GM12878 (cell line): Measurements from ENCODE around the gene EXOC4. TPM values are rescaled to one million over a fixed set of nuclear protein-coding genes. Genes with fewer than 3 reads are reported as not detected.

ENCODE experiments used
- ATAC-seq: fragments of 200-7000 bp; cut with Tn5 transposase; 3 replicates; pipeline ENCODE4 v1.9.1; 2020; ENCODE audit warnings: mild to moderate bottlenecking, moderate library complexity
- BruUV-seq: library from RNA; stranded (reverse); fragments of 400-500 nt; replicated peaks from 2 replicates; lab custom pipeline; 2021; lab: Mats Ljungman, UMichigan
- CTCF ChIA-PET: fragments of 300-600 bp; sonication (Branson Sonifier 250); formaldehyde crosslinking; extraction: SDS; loops from one replicate; lab custom pipeline; 2021; ENCODE audit warnings: inconsistent platforms; lab: Yijun Ruan, JAX
- POLR2A ChIA-PET: fragments of 350-600 bp; formaldehyde crosslinking; extraction: SDS; loops from one replicate; lab custom pipeline; 2021; ENCODE audit warnings: inconsistent platforms; lab: Charles Lee
- RAD21 ChIA-PET: fragments of 300-600 bp; sonication (Branson Sonifier 250); formaldehyde crosslinking; loops from one replicate; lab custom pipeline; 2023; ENCODE audit warnings: antibody characterized with exemption; ENCODE audit not compliant: unreplicated experiment; lab: Charles Lee
- SMC1A ChIA-PET: fragments of 300-600 bp; sonication (Branson Sonifier 250); formaldehyde crosslinking; loops from one replicate; lab custom pipeline; 2023; ENCODE audit not compliant: unreplicated experiment, uncharacterized antibody; lab: Charles Lee
- DNase-seq: peaks from one replicate; pipeline ENCODE4 v3.0.0-alpha.2; 2011; ENCODE audit warnings: low read depth, low spot score
- FAIRE-seq: peaks from 3 replicates; lab custom pipeline; 2011; peaks lifted over from hg19 to GRCh38; lab: Jason Lieb, UNC
- H2AFZ ChIP-seq: 2 replicates; pipeline ENCODE4 v1.6.0; 2011; ENCODE audit warnings: low read depth, low read length, control low read depth; ENCODE audit not compliant: control insufficient read depth
- H3K27ac ChIP-seq: 2 replicates; pipeline ENCODE4 v1.5.1; 2011; ENCODE audit warnings: control low read depth; ENCODE audit not compliant: control insufficient read depth, insufficient read depth
- H3K27me3 ChIP-seq, 2 experiments: replicated peaks in 1 of 2; 2 replicates each; pipeline versions ENCODE4 v1.6.0 to v1.6.1; 2011; ENCODE audit warnings: low read length in 1 of 2; ENCODE audit not compliant: control insufficient read depth in 2 of 2, insufficient read depth in 2 of 2
- H3K36me3 ChIP-seq, 2 experiments: 2 replicates each; pipeline ENCODE4 v1.5.1; 2011; ENCODE audit warnings: low read length in 1 of 2; ENCODE audit not compliant: control insufficient read depth in 2 of 2, insufficient read depth in 2 of 2
- H3K4me1 ChIP-seq: 2 replicates; pipeline ENCODE4 v1.6.1; 2011; ENCODE audit warnings: mild to moderate bottlenecking, low read length, moderate library complexity, mixed read lengths; ENCODE audit not compliant: control insufficient read depth, insufficient read depth
- H3K4me2 ChIP-seq: 2 replicates; pipeline ENCODE4 v1.6.0; 2011; ENCODE audit warnings: control low read depth; ENCODE audit not compliant: control insufficient read depth, insufficient read depth
- H3K4me3 ChIP-seq: fragments of 200-600 bp; sonication (generic); 2 replicates; pipeline ENCODE4 v1.5.1; 2016
- H3K79me2 ChIP-seq: 2 replicates; pipeline ENCODE4 v1.6.0; 2011; ENCODE audit warnings: low read length; ENCODE audit not compliant: control insufficient read depth, insufficient read depth
- H3K9ac ChIP-seq: 2 replicates; pipeline ENCODE4 v1.8.0; 2011; ENCODE audit warnings: low read length, control low read depth, mixed read lengths; ENCODE audit not compliant: control insufficient read depth, insufficient read depth
- H3K9me3 ChIP-seq: replicated peaks from 3 replicates; pipeline ENCODE4 v1.5.1; 2011; ENCODE audit warnings: mild to moderate bottlenecking, low read length; ENCODE audit not compliant: control insufficient read depth, insufficient read depth
- H4K20me1 ChIP-seq: 2 replicates; pipeline ENCODE4 v1.6.0; 2011; ENCODE audit not compliant: control insufficient read depth, insufficient read depth
- BRCA1 ChIP-seq: IDR thresholded peaks from 2 replicates; pipeline ENCODE4 v1.6.1; 2011; ENCODE audit warnings: low read depth, low read length, improper control_type of control experiment
- DPF2 ChIP-seq: fragments of 450-650 bp; IDR thresholded peaks from 2 replicates; pipeline ENCODE4 v1.6.1; 2017; ENCODE audit warnings: mild to moderate bottlenecking
- E2F4 ChIP-seq: IDR thresholded peaks from 2 replicates; pipeline ENCODE4 v1.6.1; 2012; ENCODE audit warnings: low read depth, low read length, improper control_type of control experiment
- GATAD2B ChIP-seq: fragments of 450-650 bp; conservative IDR thresholded peaks from 2 replicates; pipeline ENCODE4 v1.6.1; 2017; ENCODE audit warnings: low read depth, mild to moderate bottlenecking, moderate library complexity
- NR2C1 ChIP-seq: fragments of 450-650 bp; IDR thresholded peaks from 2 replicates; pipeline ENCODE4 v1.6.1; 2017; ENCODE audit warnings: antibody characterized with exemption, mild to moderate bottlenecking, moderate library complexity
- RAD21 ChIP-seq: IDR thresholded peaks from 2 replicates; pipeline ENCODE4 v1.6.1; 2011; ENCODE audit warnings: mild to moderate bottlenecking, low read depth, low read length, moderate library complexity; ENCODE audit not compliant: insufficient read depth
- RELA ChIP-seq: fragments of 450-650 bp; IDR thresholded peaks from 2 replicates; pipeline ENCODE4 v1.8.0; 2014; ENCODE audit warnings: borderline replicate concordance; ENCODE audit not compliant: partially characterized antibody
- SIX5 ChIP-seq: IDR thresholded peaks from 2 replicates; pipeline ENCODE4 v1.6.1; 2011; ENCODE audit warnings: mild to moderate bottlenecking, low read depth, low read length, moderate library complexity; ENCODE audit not compliant: severe bottlenecking
- SMARCA5 ChIP-seq: fragments of 450-650 bp; IDR thresholded peaks from 2 replicates; pipeline ENCODE4 v1.6.1; 2017; ENCODE audit warnings: mild to moderate bottlenecking
- SREBF2 ChIP-seq: IDR thresholded peaks from 2 replicates; pipeline ENCODE4 v1.6.1; 2012; ENCODE audit warnings: mild to moderate bottlenecking, low read length
- STAT3 ChIP-seq: IDR thresholded peaks from 2 replicates; pipeline ENCODE4 v1.6.1; 2011; ENCODE audit warnings: low read depth, low read length, improper control_type of control experiment
- SUPT20H ChIP-seq: IDR thresholded peaks from 2 replicates; pipeline ENCODE4 v1.6.1; 2011; ENCODE audit warnings: low read depth, mild to moderate bottlenecking, low read length, moderate library complexity, borderline replicate concordance; ENCODE audit not compliant: control insufficient read depth
- YY1 ChIP-seq: IDR thresholded peaks from 2 replicates; pipeline ENCODE4 v1.6.1; 2011; ENCODE audit warnings: low read depth, mild to moderate bottlenecking, low read length
- ZNF217 ChIP-seq: fragments of 450-650 bp; IDR thresholded peaks from 2 replicates; pipeline ENCODE4 v1.6.1; 2017; ENCODE audit warnings: antibody characterized with exemption, mild to moderate bottlenecking
- WGBS: methylation state at CpG from one replicate; pipeline ENCODE4 v1.1.6; 2016; ENCODE audit warnings: low lambda C conversion rate; ENCODE audit not compliant: insufficient replicate concordance, insufficient coverage; ENCODE audit errors: missing lambda C conversion rate; 5-methylcytosine and 5-hydroxymethylcytosine counted together
- in situ Hi-C: fragments of 300-500 bp; cut with MboI; formaldehyde crosslinking; loops from 9 replicates; pipeline ENCODE4 v1.14.3; 2018; ENCODE audit warnings: mixed read lengths
- intact Hi-C: fragments of 100-400 bp; cut with micrococcal nuclease; formaldehyde crosslinking; loops from one replicate; pipeline ENCODE4 v1.14.2; 2022; ENCODE audit not compliant: unreplicated experiment
- polyA plus RNA-seq, 11 experiments: library from polyadenylated mRNA; depleted of rRNA in 4 of 11; unstranded in 6 of 11; stranded (reverse) in 5 of 11; fragments of >200 nt; fragmentation: Nextera tagmentation in 4 of 11; fragmentation: Illumina TruSeq in 1 of 11; extraction: Ambion mirVana in 4 of 11; extraction: Trizol in 1 of 11; gene quantifications; 1 replicate in 1 of 11; 2 replicates in 10 of 11; pipeline versions ENCODE4 v1.2.1 to v1.2.3, GENCODE V29; 2011 to 2016; ENCODE audit warnings: inconsistent platforms in 2 of 11, missing spikeins in 2 of 11, low read depth in 1 of 11
- total RNA-seq, 4 experiments: library from RNA; depleted of rRNA in 3 of 4; stranded (reverse); fragments of >200 nt in 3 of 4; fragmentation: Illumina TruSeq in 1 of 4; extraction: Trizol in 1 of 4; gene quantifications; 2 replicates each; pipeline versions ENCODE4 v1.2.1 to v1.2.3, GENCODE V29; 2013 to 2021
- TF ChIP-seq, protein P1 (sequence below): IDR thresholded peaks from 2 replicates; pipeline ENCODE4 v1.6.1; 2012; ENCODE audit warnings: improper control_type of control experiment, low read depth, low read length; ENCODE audit not compliant: insufficient replicate concordance

The EXOC4 gene
- total and polyA plus RNA-seq, 10 of the 15 experiments (the other 5 are each of a cell fraction or from before 2014, with no cell fraction given) = 13.2 to 44.5 (median 29.6) TPM

DNA sequence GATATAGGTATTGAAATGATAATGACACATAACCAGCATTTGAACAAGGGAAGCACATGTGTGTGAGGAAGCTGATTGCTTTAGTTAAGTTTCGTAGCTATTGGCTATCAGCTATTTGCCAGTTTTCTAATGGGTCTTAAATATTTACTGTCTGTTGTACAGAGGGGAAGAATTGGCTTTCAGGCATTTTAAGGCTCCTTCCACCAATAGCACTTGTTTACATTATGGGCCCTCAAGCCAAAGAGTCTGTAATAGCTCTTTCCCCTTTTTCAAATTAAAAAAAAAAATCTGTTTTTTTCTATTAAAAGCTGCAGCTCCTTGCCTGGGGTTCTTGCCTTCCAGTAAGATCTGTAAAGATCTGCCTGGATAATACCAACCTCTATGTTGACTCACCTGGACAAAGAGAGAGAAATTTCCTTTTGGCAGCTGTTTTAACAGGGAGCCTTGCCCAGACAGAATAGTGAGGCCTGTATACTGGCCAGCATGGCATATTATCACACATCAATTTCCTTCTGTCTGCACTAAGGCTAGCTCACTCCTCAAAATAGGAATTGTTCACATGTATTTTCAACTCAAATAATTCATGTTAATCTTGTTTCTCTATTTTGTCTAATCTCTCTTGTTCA is 769.5 kb downstream of the EXOC4 start:
- no peaks in the 10 kb centered on the region for H3K27me3 ChIP-seq
- no peak; the same call in 1 of the 3 replicates for ATAC-seq
- H2AFZ ChIP-seq = no peak overlapping the region
- RAD21 ChIA-PET = no interaction called here
- no peaks in the 10 kb centered on the region for H3K79me2 ChIP-seq
- H3K4me2 ChIP-seq = no peak overlapping the region
- no peak overlapping the region for H3K9ac ChIP-seq
- intact Hi-C loops = no loop called here
- no peaks in the 10 kb centered on the region for H3K4me1 ChIP-seq
- in situ Hi-C loops = no loop called here
- no peaks in the 10 kb centered on the region for H3K9me3 ChIP-seq
- no peaks in the 10 kb centered on the region for H3K36me3 ChIP-seq
- no peak for TF ChIP-seq SMARCA5
- TF ChIP-seq, protein P1, sequence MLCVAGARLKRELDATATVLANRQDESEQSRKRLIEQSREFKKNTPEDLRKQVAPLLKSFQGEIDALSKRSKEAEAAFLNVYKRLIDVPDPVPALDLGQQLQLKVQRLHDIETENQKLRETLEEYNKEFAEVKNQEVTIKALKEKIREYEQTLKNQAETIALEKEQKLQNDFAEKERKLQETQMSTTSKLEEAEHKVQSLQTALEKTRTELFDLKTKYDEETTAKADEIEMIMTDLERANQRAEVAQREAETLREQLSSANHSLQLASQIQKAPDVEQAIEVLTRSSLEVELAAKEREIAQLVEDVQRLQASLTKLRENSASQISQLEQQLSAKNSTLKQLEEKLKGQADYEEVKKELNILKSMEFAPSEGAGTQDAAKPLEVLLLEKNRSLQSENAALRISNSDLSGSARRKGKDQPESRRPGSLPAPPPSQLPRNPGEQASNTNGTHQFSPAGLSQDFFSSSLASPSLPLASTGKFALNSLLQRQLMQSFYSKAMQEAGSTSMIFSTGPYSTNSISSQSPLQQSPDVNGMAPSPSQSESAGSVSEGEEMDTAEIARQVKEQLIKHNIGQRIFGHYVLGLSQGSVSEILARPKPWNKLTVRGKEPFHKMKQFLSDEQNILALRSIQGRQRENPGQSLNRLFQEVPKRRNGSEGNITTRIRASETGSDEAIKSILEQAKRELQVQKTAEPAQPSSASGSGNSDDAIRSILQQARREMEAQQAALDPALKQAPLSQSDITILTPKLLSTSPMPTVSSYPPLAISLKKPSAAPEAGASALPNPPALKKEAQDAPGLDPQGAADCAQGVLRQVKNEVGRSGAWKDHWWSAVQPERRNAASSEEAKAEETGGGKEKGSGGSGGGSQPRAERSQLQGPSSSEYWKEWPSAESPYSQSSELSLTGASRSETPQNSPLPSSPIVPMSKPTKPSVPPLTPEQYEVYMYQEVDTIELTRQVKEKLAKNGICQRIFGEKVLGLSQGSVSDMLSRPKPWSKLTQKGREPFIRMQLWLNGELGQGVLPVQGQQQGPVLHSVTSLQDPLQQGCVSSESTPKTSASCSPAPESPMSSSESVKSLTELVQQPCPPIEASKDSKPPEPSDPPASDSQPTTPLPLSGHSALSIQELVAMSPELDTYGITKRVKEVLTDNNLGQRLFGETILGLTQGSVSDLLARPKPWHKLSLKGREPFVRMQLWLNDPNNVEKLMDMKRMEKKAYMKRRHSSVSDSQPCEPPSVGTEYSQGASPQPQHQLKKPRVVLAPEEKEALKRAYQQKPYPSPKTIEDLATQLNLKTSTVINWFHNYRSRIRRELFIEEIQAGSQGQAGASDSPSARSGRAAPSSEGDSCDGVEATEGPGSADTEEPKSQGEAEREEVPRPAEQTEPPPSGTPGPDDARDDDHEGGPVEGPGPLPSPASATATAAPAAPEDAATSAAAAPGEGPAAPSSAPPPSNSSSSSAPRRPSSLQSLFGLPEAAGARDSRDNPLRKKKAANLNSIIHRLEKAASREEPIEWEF = no peak
- no peak for TF ChIP-seq SUPT20H
- TF ChIP-seq YY1 = no peak
- no peak for TF ChIP-seq BRCA1
- no peak for TF ChIP-seq DPF2
- TF ChIP-seq NR2C1 = no peak
- TF ChIP-seq E2F4 = no peak
- TF ChIP-seq SIX5 = no peak
- TF ChIP-seq ZNF217 = no peak
- no peak for TF ChIP-seq STAT3
- no peak for TF ChIP-seq RAD21
- no peak for TF ChIP-seq SREBF2
- no peak for TF ChIP-seq RELA
- no peak for TF ChIP-seq GATAD2B
- TF ChIP-seq, all 136 proteins: peak for 0
- DNase-seq (no peak), FAIRE-seq (no peak)
- BruUV-seq = no TSS peak
- 93% methylated on average over 1 of the region's 1 CpG for WGBS
- SMC1A ChIA-PET = interaction anchor here (0.8 to 2.0 kb wide), 3 partner anchors 9 to 294 kb away, joined by 3 to 5 read pairs (median 5); partner anchors contain the start of gene SLC35B4
- no peak overlapping the region for H3K27ac ChIP-seq
- CTCF ChIA-PET = interaction anchor here (0.5 to 1.9 kb wide), 4 partner anchors 9 to 1634 kb away, joined by 3 to 9 read pairs (median 4); no protein-coding TSS in a partner anchor
- no peak overlapping the region for H3K4me3 ChIP-seq
- H4K20me1 ChIP-seq = no peaks in the 10 kb centered on the region
- POLR2A ChIA-PET = interaction anchor here (0.5 to 0.9 kb wide), 2 partner anchors 11 to 784 kb away, joined by 3 to 4 read pairs; no protein-coding TSS in a partner anchor
